ENCODE data around the gene DNLZ.

DNA sequence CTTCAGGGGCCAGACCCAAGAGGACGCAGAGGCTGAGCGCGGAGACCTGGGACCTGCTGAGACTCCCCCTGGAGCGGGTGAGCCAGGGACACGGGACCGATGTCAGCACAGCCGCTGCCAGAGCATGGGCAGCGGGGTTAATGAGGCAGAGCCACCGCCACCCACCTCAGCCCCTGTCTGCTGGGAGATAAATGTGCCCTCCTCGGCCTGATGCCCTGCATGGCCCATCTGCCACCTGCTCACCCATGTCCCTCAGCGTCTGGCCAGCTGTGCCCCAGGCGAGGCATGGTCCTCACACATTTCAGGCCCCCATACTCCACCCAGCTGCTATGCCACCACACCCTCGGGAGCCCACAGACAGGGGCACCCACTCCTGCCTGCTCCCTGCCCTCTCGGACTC lies 14.9 kb downstream of the DNLZ start:
- TF ChIP-seq, protein P1, sequence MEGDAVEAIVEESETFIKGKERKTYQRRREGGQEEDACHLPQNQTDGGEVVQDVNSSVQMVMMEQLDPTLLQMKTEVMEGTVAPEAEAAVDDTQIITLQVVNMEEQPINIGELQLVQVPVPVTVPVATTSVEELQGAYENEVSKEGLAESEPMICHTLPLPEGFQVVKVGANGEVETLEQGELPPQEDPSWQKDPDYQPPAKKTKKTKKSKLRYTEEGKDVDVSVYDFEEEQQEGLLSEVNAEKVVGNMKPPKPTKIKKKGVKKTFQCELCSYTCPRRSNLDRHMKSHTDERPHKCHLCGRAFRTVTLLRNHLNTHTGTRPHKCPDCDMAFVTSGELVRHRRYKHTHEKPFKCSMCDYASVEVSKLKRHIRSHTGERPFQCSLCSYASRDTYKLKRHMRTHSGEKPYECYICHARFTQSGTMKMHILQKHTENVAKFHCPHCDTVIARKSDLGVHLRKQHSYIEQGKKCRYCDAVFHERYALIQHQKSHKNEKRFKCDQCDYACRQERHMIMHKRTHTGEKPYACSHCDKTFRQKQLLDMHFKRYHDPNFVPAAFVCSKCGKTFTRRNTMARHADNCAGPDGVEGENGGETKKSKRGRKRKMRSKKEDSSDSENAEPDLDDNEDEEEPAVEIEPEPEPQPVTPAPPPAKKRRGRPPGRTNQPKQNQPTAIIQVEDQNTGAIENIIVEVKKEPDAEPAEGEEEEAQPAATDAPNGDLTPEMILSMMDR (IDR thresholded peaks at IDR 0.05; ENCODE audit: low read depth, low read length, poor library complexity, severe bottlenecking): no peak
- TF ChIP-seq EZH2phosphoT487 (IDR thresholded peaks at IDR 0.05; ENCODE audit: borderline replicate concordance, low read length): no peak
